Measurements from ENCODE around the gene LGALS7B. TPM values are rescaled to one million over a fixed set of nuclear protein-coding genes. Genes with fewer than 3 reads are reported as not detected.
"Not testable (repeated sequence)": the region's sequence is repeated elsewhere in the genome, so short reads cannot be mapped to it uniquely, and the experiment has no call there.

The LGALS7B gene
- total RNA-seq, 1 experiment from 2014 or later = 1.2 TPM

DNA sequence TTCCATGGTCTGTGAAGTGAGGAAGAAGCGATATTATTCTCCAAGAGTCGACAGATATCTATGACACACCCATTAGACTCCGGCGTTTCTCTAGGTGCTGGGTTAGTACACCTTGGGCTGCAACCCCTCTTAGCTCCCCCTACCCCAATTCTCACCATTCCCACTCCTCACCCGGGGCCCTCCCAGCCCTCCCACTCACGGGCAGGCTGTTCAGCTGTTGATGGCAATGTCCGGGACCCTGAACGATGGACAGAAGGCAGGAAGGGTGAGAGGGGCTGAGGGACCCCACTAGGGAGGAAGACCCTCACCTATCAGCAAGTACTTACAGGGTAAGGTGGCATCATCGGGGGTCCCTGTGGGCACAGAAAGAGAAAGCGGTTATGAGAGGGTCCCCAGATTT, 14.5 kb downstream of the LGALS7B start:
- H3K4me3 Mint-ChIP-seq = no peak overlapping the region
- H3K36me3 Mint-ChIP-seq = no peaks in the 10 kb centered on the region
- peaks cover 9% of the 10 kb centered on the region for H3K27me3 Mint-ChIP-seq (ENCODE audit: low read depth)
- H3K27ac Mint-ChIP-seq = no peak overlapping the region
- no peak for DNase-seq (ENCODE audit: low spot score)
- TF ChIP-seq, protein P1, sequence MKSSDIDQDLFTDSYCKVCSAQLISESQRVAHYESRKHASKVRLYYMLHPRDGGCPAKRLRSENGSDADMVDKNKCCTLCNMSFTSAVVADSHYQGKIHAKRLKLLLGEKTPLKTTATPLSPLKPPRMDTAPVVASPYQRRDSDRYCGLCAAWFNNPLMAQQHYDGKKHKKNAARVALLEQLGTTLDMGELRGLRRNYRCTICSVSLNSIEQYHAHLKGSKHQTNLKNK (CRISPR knock-in tag; IDR thresholded peaks at IDR 0.05) = no peak
- ChIA-PET CTCF (interaction anchor here (0.6 kb wide), 1 partner anchor 34 kb away, joined by 3 read pairs; no protein-coding TSS in a partner anchor), POLR2A (no interaction called here)
- H3K9me3 Mint-ChIP-seq = peaks cover 8% of the 10 kb centered on the region
- no peak for ATAC-seq
- H3K4me1 Mint-ChIP-seq = no peaks in the 10 kb centered on the region; the same call in 1 of the 2 replicates

DNA sequence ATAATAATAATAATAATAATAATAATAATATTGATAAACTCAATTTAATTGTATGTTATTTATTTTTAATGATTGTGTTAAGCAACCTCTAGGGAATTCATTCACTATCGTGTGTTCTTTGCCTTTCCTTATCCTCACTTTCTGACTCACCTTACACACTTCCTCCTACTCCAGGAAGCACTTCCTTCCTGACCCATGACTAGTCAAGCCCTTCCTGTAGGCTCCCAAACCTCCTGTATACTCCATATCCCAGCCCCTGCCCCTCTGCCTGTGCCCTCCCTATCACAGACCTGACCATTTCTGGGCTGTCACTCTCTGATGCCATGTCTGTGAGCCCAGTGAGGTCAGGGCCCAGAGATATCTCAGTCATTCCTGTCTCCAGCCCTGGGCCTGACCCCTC, 16.2 kb downstream of the LGALS7B start:
- Mint-ChIP-seq H3K4me3 (no peak overlapping the region), H3K36me3 (no peaks in the 10 kb centered on the region), H3K27me3 (ENCODE audit: low read depth) (peaks cover 9% of the 10 kb centered on the region), H3K4me1 (no peaks in the 10 kb centered on the region), H3K27ac (no peak overlapping the region), H3K9me3 (peaks cover 8% of the 10 kb centered on the region)
- ChIA-PET CTCF (interaction anchor here (1.2 kb wide), 1 partner anchor 125 kb away, joined by 4 read pairs; the partner anchor contains the start of genes MRPS12 and SARS2), POLR2A (no interaction called here)
- ATAC-seq (no peak), DNase-seq (ENCODE audit: low spot score) (no peak)
- no peak for TF ChIP-seq TEAD1 (CRISPR knock-in tag; IDR thresholded peaks at IDR 0.05)
- peak; percentile 78; the same call in 1 of the 2 replicates for TF ChIP-seq HMGA2 (CRISPR knock-in tag; IDR thresholded peaks at IDR 0.05)

DNA sequence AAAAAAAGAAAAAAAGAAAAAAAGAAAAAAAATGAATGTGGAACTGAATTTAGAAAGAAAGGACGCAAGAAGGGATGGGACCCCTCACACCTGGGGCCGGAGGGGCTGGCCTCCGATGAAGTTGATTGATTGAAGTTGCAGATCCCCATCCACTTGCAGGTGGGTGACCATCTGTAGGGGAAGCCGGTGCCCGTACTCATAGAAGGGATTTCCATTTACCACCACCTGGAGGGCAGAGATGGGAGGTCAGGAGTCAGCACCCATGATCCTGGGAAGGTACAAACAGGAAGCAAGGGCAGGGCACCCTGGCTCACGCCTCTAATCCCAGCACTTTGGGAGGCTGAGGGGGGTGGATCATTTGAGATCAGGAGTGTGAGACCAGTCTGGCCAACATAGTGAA, 17.4 kb downstream of the LGALS7B start:
- DNase-seq (ENCODE audit: low spot score) (no peak), ATAC-seq (no peak)
- CTCF ChIA-PET = interaction anchor here (1.3 kb wide), 1 partner anchor 14 kb away, joined by 5 read pairs; no protein-coding TSS in a partner anchor
- TF ChIP-seq TCF7 (CRISPR knock-in tag; IDR thresholded peaks at IDR 0.05; ENCODE audit: low read depth) (no peak), SOX15 (CRISPR knock-in tag; IDR thresholded peaks at IDR 0.05) (no peak)
- no peaks in the 10 kb centered on the region for H3K4me1 Mint-ChIP-seq
- H3K27ac Mint-ChIP-seq = no peak overlapping the region
- no peaks in the 10 kb centered on the region for H3K36me3 Mint-ChIP-seq
- POLR2A ChIA-PET = no interaction called here
- no peak overlapping the region for H3K4me3 Mint-ChIP-seq
- H3K27me3 Mint-ChIP-seq (ENCODE audit: low read depth) = peaks cover 9% of the 10 kb centered on the region
- peaks cover 8% of the 10 kb centered on the region for H3K9me3 Mint-ChIP-seq

DNA sequence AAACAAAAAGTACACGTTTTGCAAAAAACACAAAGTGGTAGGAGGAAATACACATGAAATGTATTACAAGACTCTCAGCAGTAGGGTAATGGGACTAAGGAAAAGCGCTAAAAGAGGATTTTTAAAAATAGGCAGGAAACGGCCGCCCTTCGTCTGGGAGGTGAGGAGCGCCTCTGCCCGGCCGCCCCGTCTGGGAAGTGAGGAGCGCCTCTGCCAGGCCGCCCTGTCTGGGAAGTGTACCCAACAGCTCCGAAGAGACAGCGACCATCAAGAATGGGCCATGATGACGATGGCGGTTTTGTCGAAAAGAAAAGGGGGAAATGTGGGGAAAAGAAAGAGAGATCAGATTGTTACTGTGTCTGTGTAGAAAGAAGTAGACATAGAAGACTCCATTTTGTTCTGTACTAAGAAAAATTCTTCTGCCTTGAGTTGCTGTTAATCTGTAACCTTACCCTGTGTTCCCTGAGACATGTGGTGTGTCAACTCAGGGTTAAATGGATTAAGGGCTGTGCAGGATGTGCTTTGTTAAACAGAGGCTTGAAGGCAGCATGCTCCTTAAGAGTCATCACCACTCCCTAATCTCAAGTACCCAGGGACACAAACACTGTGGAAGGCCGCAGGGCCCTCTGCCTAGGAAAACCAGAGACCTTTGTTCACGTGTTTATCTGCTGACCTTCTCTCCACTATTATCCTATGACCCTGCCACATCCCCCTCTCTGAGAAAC, 18.5 kb downstream of the LGALS7B start:
- not testable (repeated sequence) for H3K9me3 Mint-ChIP-seq; ATAC-seq; H3K4me3 Mint-ChIP-seq; H3K27ac Mint-ChIP-seq; DNase-seq (ENCODE audit: low spot score); H3K4me1 Mint-ChIP-seq; H3K27me3 Mint-ChIP-seq (ENCODE audit: low read depth); H3K36me3 Mint-ChIP-seq
- POLR2A ChIA-PET = interaction anchor here (0.7 kb wide), 1 partner anchor 128 kb away, joined by 3 read pairs; no protein-coding TSS in a partner anchor
- CTCF ChIA-PET = interaction anchor here (1.3 kb wide), 1 partner anchor 15 kb away, joined by 5 read pairs; no protein-coding TSS in a partner anchor

DNA sequence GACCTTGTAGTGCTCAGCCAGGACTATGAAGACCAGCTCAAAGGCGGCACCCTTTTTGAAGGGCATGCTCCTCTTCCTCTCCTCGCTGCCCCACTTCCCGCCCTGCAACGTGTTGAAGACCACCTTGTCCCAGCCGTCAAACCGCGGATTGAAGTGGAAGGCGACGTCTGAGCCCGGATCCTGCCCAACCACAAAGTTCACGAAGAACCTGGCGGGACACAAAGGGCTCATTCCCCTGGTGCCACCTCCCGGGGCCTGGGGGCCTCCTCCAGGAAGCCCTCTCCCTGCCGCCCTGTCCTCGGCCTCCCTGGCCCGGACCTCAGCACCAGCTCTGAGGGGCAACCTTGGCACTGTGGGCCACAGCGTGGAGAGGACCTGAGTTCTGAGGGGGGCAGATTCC, 19.7 kb downstream of the LGALS7B start:
- ChIA-PET CTCF (no interaction called here), POLR2A (interaction anchor here (0.7 kb wide), 1 partner anchor 129 kb away, joined by 3 read pairs; no protein-coding TSS in a partner anchor)
- Mint-ChIP-seq H3K4me3 (no peak overlapping the region), H3K4me1 (no peaks in the 10 kb centered on the region), H3K9me3 (peaks cover 8% of the 10 kb centered on the region), H3K27ac (no peak overlapping the region), H3K36me3 (no peaks in the 10 kb centered on the region), H3K27me3 (ENCODE audit: low read depth) (peaks cover 5% of the 10 kb centered on the region; the same call in 1 of the 2 replicates)
- ATAC-seq (no peak), DNase-seq (ENCODE audit: low spot score) (no peak)
- TF ChIP-seq FOXP1 (CRISPR knock-in tag; IDR thresholded peaks at IDR 0.05; ENCODE audit: borderline replicate concordance) (no peak), ELF4 (CRISPR knock-in tag; IDR thresholded peaks at IDR 0.05; ENCODE audit: low read depth) (no peak), NFATC4 (CRISPR knock-in tag; IDR thresholded peaks at IDR 0.05) (no peak), NR2C2 (CRISPR knock-in tag; IDR thresholded peaks at IDR 0.05) (no peak), FOXJ3 (CRISPR knock-in tag; IDR thresholded peaks at IDR 0.05; ENCODE audit: borderline replicate concordance) (no peak), GRHL2 (CRISPR knock-in tag; IDR thresholded peaks at IDR 0.05; ENCODE audit: insufficient replicate concordance, severe bottlenecking) (no peak), ZNF219 (CRISPR knock-in tag; IDR thresholded peaks at IDR 0.05; ENCODE audit: borderline replicate concordance) (no peak), ZNF416 (CRISPR knock-in tag; IDR thresholded peaks at IDR 0.05) (no peak), RELA (CRISPR knock-in tag; IDR thresholded peaks at IDR 0.05; ENCODE audit: borderline replicate concordance) (no peak), ZNF396 (CRISPR knock-in tag; IDR thresholded peaks at IDR 0.05; ENCODE audit: borderline replicate concordance) (no peak)
- TF ChIP-seq, protein P2, sequence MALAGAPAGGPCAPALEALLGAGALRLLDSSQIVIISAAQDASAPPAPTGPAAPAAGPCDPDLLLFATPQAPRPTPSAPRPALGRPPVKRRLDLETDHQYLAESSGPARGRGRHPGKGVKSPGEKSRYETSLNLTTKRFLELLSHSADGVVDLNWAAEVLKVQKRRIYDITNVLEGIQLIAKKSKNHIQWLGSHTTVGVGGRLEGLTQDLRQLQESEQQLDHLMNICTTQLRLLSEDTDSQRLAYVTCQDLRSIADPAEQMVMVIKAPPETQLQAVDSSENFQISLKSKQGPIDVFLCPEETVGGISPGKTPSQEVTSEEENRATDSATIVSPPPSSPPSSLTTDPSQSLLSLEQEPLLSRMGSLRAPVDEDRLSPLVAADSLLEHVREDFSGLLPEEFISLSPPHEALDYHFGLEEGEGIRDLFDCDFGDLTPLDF (CRISPR knock-in tag; IDR thresholded peaks at IDR 0.05) = no peak
- TF ChIP-seq, protein P3, sequence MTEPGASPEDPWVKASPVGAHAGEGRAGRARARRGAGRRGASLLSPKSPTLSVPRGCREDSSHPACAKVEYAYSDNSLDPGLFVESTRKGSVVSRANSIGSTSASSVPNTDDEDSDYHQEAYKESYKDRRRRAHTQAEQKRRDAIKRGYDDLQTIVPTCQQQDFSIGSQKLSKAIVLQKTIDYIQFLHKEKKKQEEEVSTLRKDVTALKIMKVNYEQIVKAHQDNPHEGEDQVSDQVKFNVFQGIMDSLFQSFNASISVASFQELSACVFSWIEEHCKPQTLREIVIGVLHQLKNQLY (CRISPR knock-in tag; IDR thresholded peaks at IDR 0.05) = no peak
- TF ChIP-seq, protein P4, sequence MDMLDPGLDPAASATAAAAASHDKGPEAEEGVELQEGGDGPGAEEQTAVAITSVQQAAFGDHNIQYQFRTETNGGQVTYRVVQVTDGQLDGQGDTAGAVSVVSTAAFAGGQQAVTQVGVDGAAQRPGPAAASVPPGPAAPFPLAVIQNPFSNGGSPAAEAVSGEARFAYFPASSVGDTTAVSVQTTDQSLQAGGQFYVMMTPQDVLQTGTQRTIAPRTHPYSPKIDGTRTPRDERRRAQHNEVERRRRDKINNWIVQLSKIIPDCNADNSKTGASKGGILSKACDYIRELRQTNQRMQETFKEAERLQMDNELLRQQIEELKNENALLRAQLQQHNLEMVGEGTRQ (CRISPR knock-in tag; IDR thresholded peaks at IDR 0.05) = no peak
- TF ChIP-seq, protein P5, sequence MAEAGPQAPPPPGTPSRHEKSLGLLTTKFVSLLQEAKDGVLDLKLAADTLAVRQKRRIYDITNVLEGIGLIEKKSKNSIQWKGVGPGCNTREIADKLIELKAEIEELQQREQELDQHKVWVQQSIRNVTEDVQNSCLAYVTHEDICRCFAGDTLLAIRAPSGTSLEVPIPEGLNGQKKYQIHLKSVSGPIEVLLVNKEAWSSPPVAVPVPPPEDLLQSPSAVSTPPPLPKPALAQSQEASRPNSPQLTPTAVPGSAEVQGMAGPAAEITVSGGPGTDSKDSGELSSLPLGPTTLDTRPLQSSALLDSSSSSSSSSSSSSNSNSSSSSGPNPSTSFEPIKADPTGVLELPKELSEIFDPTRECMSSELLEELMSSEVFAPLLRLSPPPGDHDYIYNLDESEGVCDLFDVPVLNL (CRISPR knock-in tag; IDR thresholded peaks at IDR 0.05; ENCODE audit: borderline replicate concordance, low read depth) = no peak
- TF ChIP-seq, protein P6, sequence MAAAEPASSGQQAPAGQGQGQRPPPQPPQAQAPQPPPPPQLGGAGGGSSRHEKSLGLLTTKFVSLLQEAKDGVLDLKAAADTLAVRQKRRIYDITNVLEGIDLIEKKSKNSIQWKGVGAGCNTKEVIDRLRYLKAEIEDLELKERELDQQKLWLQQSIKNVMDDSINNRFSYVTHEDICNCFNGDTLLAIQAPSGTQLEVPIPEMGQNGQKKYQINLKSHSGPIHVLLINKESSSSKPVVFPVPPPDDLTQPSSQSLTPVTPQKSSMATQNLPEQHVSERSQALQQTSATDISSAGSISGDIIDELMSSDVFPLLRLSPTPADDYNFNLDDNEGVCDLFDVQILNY (CRISPR knock-in tag; IDR thresholded peaks at IDR 0.05) = no peak
